Cardiac muscle cell (in vitro differentiated cells and primary cell): Measurements from ENCODE around the gene MMP28. TPM values are rescaled to one million over a fixed set of nuclear protein-coding genes. Genes with fewer than 3 reads are reported as not detected.

ENCODE experiments used
- DNase-seq, 2 donors: peaks; one replicate each; pipeline versions ENCODE4 v3.0.0 to v3.0.0-alpha.2; 2010 to 2017; ENCODE audit warnings: low read depth in 1 of 2, low spot score in 1 of 2
- H3K27ac ChIP-seq: fragments of 200-600 bp; sonication (generic); 2 replicates; pipeline ENCODE4 v1.5.1; 2016
- H3K27me3 ChIP-seq: fragments of 200-600 bp; sonication (generic); 2 replicates; pipeline ENCODE4 v1.6.0; 2016; ENCODE audit warnings: control low read depth
- H3K36me3 ChIP-seq: fragments of 200-600 bp; sonication (generic); 2 replicates; pipeline ENCODE4 v1.5.1; 2016; ENCODE audit warnings: control low read depth
- H3K4me1 ChIP-seq: fragments of 200-600 bp; sonication (generic); 2 replicates; pipeline ENCODE4 v1.8.1; 2017; ENCODE audit warnings: low read depth, mild to moderate bottlenecking, mixed run types
- H3K4me3 ChIP-seq: fragments of 200-600 bp; sonication (generic); 2 replicates; pipeline ENCODE4 v1.5.1; 2016; ENCODE audit warnings: mild to moderate bottlenecking
- H3K9me3 ChIP-seq: fragments of 200-600 bp; sonication (generic); 2 replicates; pipeline ENCODE4 v1.5.1; 2017; ENCODE audit warnings: low read depth, mild to moderate bottlenecking, control low read depth
- CTCF ChIP-seq: IDR thresholded peaks from 2 replicates; pipeline ENCODE4 v1.5.1; 2012; ENCODE audit warnings: low read depth, mild to moderate bottlenecking, low read length
- polyA plus RNA-seq: library from polyadenylated mRNA; unstranded; fragments of >200 nt; fragmentation: Nextera tagmentation; extraction: Ambion mirVana; gene quantifications from 2 replicates; pipeline ENCODE4 v1.2.1, GENCODE V29; 2016
- total RNA-seq: library from RNA; depleted of rRNA; stranded (reverse); fragments of >200 nt; gene quantifications from 2 replicates; pipeline ENCODE4 v1.2.3, GENCODE V29; 2016

MMP28 gene
- total and polyA plus RNA-seq, 2 experiments from 2014 or later: 0.84 TPM; not detected in 1

GRCh38 chr17:35735036-35735805, 60.2 kb downstream of the MMP28 start:
- no peak overlapping the region for H3K4me3 ChIP-seq
- no peaks in the 10 kb centered on the region for H3K9me3 ChIP-seq
- no peaks in the 10 kb centered on the region for H3K27me3 ChIP-seq
- DNase-seq: no peak
- TF ChIP-seq CTCF: no peak
- peaks cover 4% of the 10 kb centered on the region for H3K36me3 ChIP-seq
- H3K4me1 ChIP-seq: peaks cover 4% of the 10 kb centered on the region
- no peak overlapping the region for H3K27ac ChIP-seq

GRCh38 chr17:35734396-35734795, 61.0 kb downstream of the MMP28 start:
- no peak for DNase-seq
- Histone ChIP-seq H3K27me3 (no peaks in the 10 kb centered on the region), H3K27ac (no peak overlapping the region), H3K4me1 (peaks cover 9% of the 10 kb centered on the region), H3K9me3 (no peaks in the 10 kb centered on the region), H3K4me3 (no peak overlapping the region), H3K36me3 (peaks cover 4% of the 10 kb centered on the region)
- TF ChIP-seq CTCF: no peak

GRCh38 chr17:35733366-35733765, 62.1 kb downstream of the MMP28 start:
- H3K4me3 ChIP-seq: no peak overlapping the region
- no peaks in the 10 kb centered on the region for H3K27me3 ChIP-seq
- H3K27ac ChIP-seq: no peak overlapping the region
- H3K9me3 ChIP-seq: no peaks in the 10 kb centered on the region
- H3K4me1 ChIP-seq: peaks cover 18% of the 10 kb centered on the region
- DNase-seq: no peak
- no peak for TF ChIP-seq CTCF
- H3K36me3 ChIP-seq: peaks cover 4% of the 10 kb centered on the region

- no peak for TF ChIP-seq CTCF
- no peak overlapping the region for H3K27ac ChIP-seq
- no peaks in the 10 kb centered on the region for H3K9me3 ChIP-seq
- DNase-seq: no peak
- peaks cover 24% of the 10 kb centered on the region for H3K4me1 ChIP-seq
- peak overlapping the region; percentile 74 for H3K4me3 ChIP-seq
- H3K36me3 ChIP-seq: peaks cover 4% of the 10 kb centered on the region
- no peaks in the 10 kb centered on the region for H3K27me3 ChIP-seq
Observed at GRCh38 chr17:35732806-35733136, 62.7 kb downstream of the MMP28 start.

GRCh38 chr17:35731917-35732805, 63.3 kb downstream of the MMP28 start:
- peak in 1 of 2 donors; percentile 52 for DNase-seq
- peaks cover 30% of the 10 kb centered on the region for H3K4me1 ChIP-seq
- TF ChIP-seq CTCF: no peak

More at GRCh38 chr17:35731917-35732805, 63.3 kb downstream of the MMP28 start:
- H3K4me3 ChIP-seq: peak overlapping the region; percentile 74
- H3K27me3 ChIP-seq: no peaks in the 10 kb centered on the region
- no peaks in the 10 kb centered on the region for H3K9me3 ChIP-seq
- peaks cover 2% of the 10 kb centered on the region for H3K36me3 ChIP-seq
- peak overlapping the region; percentile 41 for H3K27ac ChIP-seq
